Measurements from ENCODE around the gene TSHZ2. TPM values are rescaled to one million over a fixed set of nuclear protein-coding genes. Genes with fewer than 3 reads are reported as not detected.

Gene TSHZ2
- polyA plus RNA-seq, 1 donor from 2014 or later, result 4.6 TPM

DNA sequence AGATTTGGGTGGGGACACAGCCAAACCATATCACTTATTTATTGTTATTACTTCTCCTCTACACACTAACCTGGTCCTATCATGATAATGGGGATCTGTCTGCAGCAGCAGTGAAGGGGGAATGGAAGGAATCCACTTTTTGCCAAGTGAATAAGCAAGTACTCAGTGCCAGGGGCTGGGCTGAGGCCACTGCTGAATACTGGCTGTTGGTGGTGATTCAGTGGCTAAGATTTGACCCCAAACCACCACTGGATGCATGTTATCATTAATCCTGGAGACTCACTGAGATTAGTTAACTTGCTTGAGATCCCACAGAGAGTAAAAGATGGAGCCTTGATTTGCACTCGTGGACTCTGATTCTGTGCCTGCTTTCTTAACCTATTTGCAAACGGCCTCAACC is 127.7 kb downstream of the TSHZ2 start:
- H3K79me2 ChIP-seq (replicated peaks; ENCODE audit: insufficient read depth, low read length), result no peaks in the 10 kb centered on the region
- TF ChIP-seq TAF1 (IDR thresholded peaks at IDR 0.05; ENCODE audit: low read depth) (no peak), MXI1 (conservative IDR thresholded peaks at IDR 0.05; ENCODE audit: poor library complexity, severe bottlenecking) (no peak), SMC3 (conservative IDR thresholded peaks at IDR 0.05; ENCODE audit: poor library complexity) (no peak), RAD21 (conservative IDR thresholded peaks at IDR 0.05) (no peak), EP300 (conservative IDR thresholded peaks at IDR 0.05; ENCODE audit: poor library complexity, severe bottlenecking) (no peak), POLR2AphosphoS5 (IDR thresholded peaks at IDR 0.05) (no peak), EZH2 (IDR thresholded peaks at IDR 0.05; ENCODE audit: borderline replicate concordance, insufficient read depth, low read length, poor library complexity, severe bottlenecking) (no peak)
- TF ChIP-seq, protein P1, sequence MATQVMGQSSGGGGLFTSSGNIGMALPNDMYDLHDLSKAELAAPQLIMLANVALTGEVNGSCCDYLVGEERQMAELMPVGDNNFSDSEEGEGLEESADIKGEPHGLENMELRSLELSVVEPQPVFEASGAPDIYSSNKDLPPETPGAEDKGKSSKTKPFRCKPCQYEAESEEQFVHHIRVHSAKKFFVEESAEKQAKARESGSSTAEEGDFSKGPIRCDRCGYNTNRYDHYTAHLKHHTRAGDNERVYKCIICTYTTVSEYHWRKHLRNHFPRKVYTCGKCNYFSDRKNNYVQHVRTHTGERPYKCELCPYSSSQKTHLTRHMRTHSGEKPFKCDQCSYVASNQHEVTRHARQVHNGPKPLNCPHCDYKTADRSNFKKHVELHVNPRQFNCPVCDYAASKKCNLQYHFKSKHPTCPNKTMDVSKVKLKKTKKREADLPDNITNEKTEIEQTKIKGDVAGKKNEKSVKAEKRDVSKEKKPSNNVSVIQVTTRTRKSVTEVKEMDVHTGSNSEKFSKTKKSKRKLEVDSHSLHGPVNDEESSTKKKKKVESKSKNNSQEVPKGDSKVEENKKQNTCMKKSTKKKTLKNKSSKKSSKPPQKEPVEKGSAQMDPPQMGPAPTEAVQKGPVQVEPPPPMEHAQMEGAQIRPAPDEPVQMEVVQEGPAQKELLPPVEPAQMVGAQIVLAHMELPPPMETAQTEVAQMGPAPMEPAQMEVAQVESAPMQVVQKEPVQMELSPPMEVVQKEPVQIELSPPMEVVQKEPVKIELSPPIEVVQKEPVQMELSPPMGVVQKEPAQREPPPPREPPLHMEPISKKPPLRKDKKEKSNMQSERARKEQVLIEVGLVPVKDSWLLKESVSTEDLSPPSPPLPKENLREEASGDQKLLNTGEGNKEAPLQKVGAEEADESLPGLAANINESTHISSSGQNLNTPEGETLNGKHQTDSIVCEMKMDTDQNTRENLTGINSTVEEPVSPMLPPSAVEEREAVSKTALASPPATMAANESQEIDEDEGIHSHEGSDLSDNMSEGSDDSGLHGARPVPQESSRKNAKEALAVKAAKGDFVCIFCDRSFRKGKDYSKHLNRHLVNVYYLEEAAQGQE (IDR thresholded peaks at IDR 0.05; ENCODE audit: borderline replicate concordance), result no peak
- TF ChIP-seq, protein P2, sequence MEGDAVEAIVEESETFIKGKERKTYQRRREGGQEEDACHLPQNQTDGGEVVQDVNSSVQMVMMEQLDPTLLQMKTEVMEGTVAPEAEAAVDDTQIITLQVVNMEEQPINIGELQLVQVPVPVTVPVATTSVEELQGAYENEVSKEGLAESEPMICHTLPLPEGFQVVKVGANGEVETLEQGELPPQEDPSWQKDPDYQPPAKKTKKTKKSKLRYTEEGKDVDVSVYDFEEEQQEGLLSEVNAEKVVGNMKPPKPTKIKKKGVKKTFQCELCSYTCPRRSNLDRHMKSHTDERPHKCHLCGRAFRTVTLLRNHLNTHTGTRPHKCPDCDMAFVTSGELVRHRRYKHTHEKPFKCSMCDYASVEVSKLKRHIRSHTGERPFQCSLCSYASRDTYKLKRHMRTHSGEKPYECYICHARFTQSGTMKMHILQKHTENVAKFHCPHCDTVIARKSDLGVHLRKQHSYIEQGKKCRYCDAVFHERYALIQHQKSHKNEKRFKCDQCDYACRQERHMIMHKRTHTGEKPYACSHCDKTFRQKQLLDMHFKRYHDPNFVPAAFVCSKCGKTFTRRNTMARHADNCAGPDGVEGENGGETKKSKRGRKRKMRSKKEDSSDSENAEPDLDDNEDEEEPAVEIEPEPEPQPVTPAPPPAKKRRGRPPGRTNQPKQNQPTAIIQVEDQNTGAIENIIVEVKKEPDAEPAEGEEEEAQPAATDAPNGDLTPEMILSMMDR (IDR thresholded peaks at IDR 0.05; ENCODE audit: poor library complexity, severe bottlenecking), result no peak
- no peaks in the 10 kb centered on the region for H3F3A ChIP-seq (ENCODE audit: insufficient read depth, low read length, poor library complexity, severe bottlenecking)
- H3K27me3 ChIP-seq (ENCODE audit: insufficient read depth, low read depth, low read length), result no peaks in the 10 kb centered on the region
- no peaks in the 10 kb centered on the region for H3K9me2 ChIP-seq (ENCODE audit: insufficient read depth, low read length)
- H2AFZ ChIP-seq (ENCODE audit: low read depth, low read length), result no peak overlapping the region
- H3K27ac ChIP-seq (ENCODE audit: low read length), result no peak overlapping the region
- no peak overlapping the region for H3K4me2 ChIP-seq (ENCODE audit: low read length)
- no peaks in the 10 kb centered on the region for H4K20me1 ChIP-seq (ENCODE audit: insufficient read depth)
- H3K4me3 ChIP-seq (ENCODE audit: low read length), result no peak overlapping the region
- no peak overlapping the region for H3K9ac ChIP-seq (ENCODE audit: low read length)
- no peaks in the 10 kb centered on the region for H3K9me3 ChIP-seq (ENCODE audit: low read length)
- no peaks in the 10 kb centered on the region for H3K36me3 ChIP-seq (ENCODE audit: insufficient read depth, low read length)

DNA sequence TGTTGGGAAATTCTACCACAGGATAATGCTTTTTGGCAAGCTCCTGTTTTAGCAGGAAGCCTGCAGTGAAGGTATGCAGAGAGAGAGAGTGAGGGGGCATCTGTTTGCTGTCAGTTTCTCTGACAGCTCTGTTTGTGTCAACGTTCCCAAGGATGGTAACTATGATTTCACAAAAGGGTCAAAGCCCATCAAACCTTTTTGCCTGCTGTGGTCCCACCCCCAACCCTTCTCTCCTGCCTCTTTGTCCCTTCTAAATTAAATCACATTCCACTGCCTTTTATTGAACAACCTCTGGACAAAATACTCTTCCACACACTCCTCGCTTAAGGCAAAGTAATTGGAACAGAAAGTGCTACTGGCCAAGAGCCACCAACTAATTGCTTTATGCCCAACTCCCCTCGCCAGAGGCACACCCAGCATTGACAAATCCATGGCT is 128.3 kb downstream of the TSHZ2 start:
- H3K27ac ChIP-seq (ENCODE audit: low read length), result no peak overlapping the region
- no peaks in the 10 kb centered on the region for H3K79me2 ChIP-seq (replicated peaks; ENCODE audit: insufficient read depth, low read length)
- H3K27me3 ChIP-seq (ENCODE audit: insufficient read depth, low read depth, low read length), result no peaks in the 10 kb centered on the region
- H2AFZ ChIP-seq (ENCODE audit: low read depth, low read length), result no peak overlapping the region
- H4K20me1 ChIP-seq (ENCODE audit: insufficient read depth), result no peaks in the 10 kb centered on the region
- H3K9me2 ChIP-seq (ENCODE audit: insufficient read depth, low read length), result no peaks in the 10 kb centered on the region
- H3K4me3 ChIP-seq (ENCODE audit: low read length), result no peak overlapping the region
- TF ChIP-seq SMC3 (conservative IDR thresholded peaks at IDR 0.05; ENCODE audit: poor library complexity) (no peak), TAF1 (IDR thresholded peaks at IDR 0.05; ENCODE audit: low read depth) (no peak), MXI1 (conservative IDR thresholded peaks at IDR 0.05; ENCODE audit: poor library complexity, severe bottlenecking) (no peak), EP300 (conservative IDR thresholded peaks at IDR 0.05; ENCODE audit: poor library complexity, severe bottlenecking) (no peak), RAD21 (conservative IDR thresholded peaks at IDR 0.05) (no peak)
- TF ChIP-seq, protein P2 (IDR thresholded peaks at IDR 0.05; ENCODE audit: poor library complexity, severe bottlenecking), result no peak
- TF ChIP-seq, protein P1 (IDR thresholded peaks at IDR 0.05; ENCODE audit: borderline replicate concordance), result no peak
- H3K9ac ChIP-seq (ENCODE audit: low read length), result no peak overlapping the region
- no peaks in the 10 kb centered on the region for H3F3A ChIP-seq (ENCODE audit: insufficient read depth, low read length, poor library complexity, severe bottlenecking)
- no peak overlapping the region for H3K4me2 ChIP-seq (ENCODE audit: low read length)
- no peaks in the 10 kb centered on the region for H3K36me3 ChIP-seq (ENCODE audit: insufficient read depth, low read length)
- no peaks in the 10 kb centered on the region for H3K9me3 ChIP-seq (ENCODE audit: low read length)
